ENCODE data around the gene C19orf53.

Gene C19orf53

GRCh38 chr19:13796301-13797057 lies 22.2 kb downstream of the C19orf53 start:
- DNase-seq, result no peak

- no peak for DNase-seq
Observed at GRCh38 chr19:13797058-13797440, 22.8 kb downstream of the C19orf53 start.

- DNase-seq, result no peak
Observed at GRCh38 chr19:13797870-13798269, 23.6 kb downstream of the C19orf53 start.

GRCh38 chr19:13799669-13800068 lies 25.4 kb downstream of the C19orf53 start:
- DNase-seq, result no peak

- no peak for DNase-seq
Observed at GRCh38 chr19:13803038-13803437, 28.8 kb downstream of the C19orf53 start.

GRCh38 chr19:13804830-13805683 lies 30.8 kb downstream of the C19orf53 start:
- no peak for DNase-seq

GRCh38 chr19:13806728-13807127 lies 32.5 kb downstream of the C19orf53 start:
- DNase-seq, result no peak

GRCh38 chr19:13807421-13808021 lies 33.3 kb downstream of the C19orf53 start:
- DNase-seq, result no peak

- DNase-seq, result no peak
Observed at GRCh38 chr19:13808856-13809255, 34.6 kb downstream of the C19orf53 start.

- no peak for DNase-seq
Observed at GRCh38 chr19:13812544-13812943, 38.3 kb downstream of the C19orf53 start.

GRCh38 chr19:13813147-13813546 lies 38.9 kb downstream of the C19orf53 start:
- no peak for DNase-seq

- DNase-seq, result no peak
Observed at GRCh38 chr19:13814550-13814949, 40.3 kb downstream of the C19orf53 start.

GRCh38 chr19:13817018-13817614 lies 42.9 kb downstream of the C19orf53 start:
- peak; percentile 92 for DNase-seq

- DNase-seq, result peak; percentile 95
Observed at GRCh38 chr19:13817615-13818371, 43.5 kb downstream of the C19orf53 start.

GRCh38 chr19:13819238-13819637 lies 45.0 kb downstream of the C19orf53 start:
- DNase-seq, result no peak

- no peak for DNase-seq
Observed at GRCh38 chr19:13821292-13821691, 47.0 kb downstream of the C19orf53 start.

- no peak for DNase-seq
Observed at GRCh38 chr19:13823256-13823655, 49.0 kb downstream of the C19orf53 start.

- no peak for DNase-seq
Observed at GRCh38 chr19:13823901-13824300, 49.6 kb downstream of the C19orf53 start.

GRCh38 chr19:13824703-13825102 lies 50.4 kb downstream of the C19orf53 start:
- DNase-seq, result no peak

GRCh38 chr19:13825489-13826441 lies 51.5 kb downstream of the C19orf53 start:
- peak; percentile 47 for DNase-seq

- DNase-seq, result no peak
Observed at GRCh38 chr19:13826652-13827235, 52.5 kb downstream of the C19orf53 start.
